HG02759 (cell line): ENCODE data around the gene FANK1.
"Not testable (repeated sequence)": the region's sequence is repeated elsewhere in the genome, so short reads cannot be mapped to it uniquely, and the experiment has no call there.

Source experiments
- ATAC-seq: cut with Tn5 transposase; IDR thresholded peaks from one replicate; pipeline ENCODE4 v1.9.1; 2021; ENCODE audit warnings: mild to moderate bottlenecking, moderate library complexity; ENCODE audit not compliant: unreplicated experiment

The FANK1 gene

GRCh38 chr10:126016882-126017281 lies 120.5 kb downstream of the FANK1 start:
- ATAC-seq = no peak

GRCh38 chr10:126017961-126018560 lies 121.7 kb downstream of the FANK1 start:
- no peak for ATAC-seq

- no peak for ATAC-seq
Observed at GRCh38 chr10:126021833-126022500, 125.6 kb downstream of the FANK1 start.

GRCh38 chr10:126022841-126023240 lies 126.5 kb downstream of the FANK1 start:
- ATAC-seq = no peak

- no peak for ATAC-seq
Observed at GRCh38 chr10:126027692-126028091, 131.3 kb downstream of the FANK1 start.

GRCh38 chr10:126029999-126030398 lies 133.6 kb downstream of the FANK1 start:
- no peak for ATAC-seq

GRCh38 chr10:126034586-126034985 lies 138.2 kb downstream of the FANK1 start:
- no peak for ATAC-seq

- no peak for ATAC-seq
Observed at GRCh38 chr10:126036515-126036914, 140.2 kb downstream of the FANK1 start.

- ATAC-seq = no peak
Observed at GRCh38 chr10:126037946-126038345, 141.6 kb downstream of the FANK1 start.

- no peak for ATAC-seq
Observed at GRCh38 chr10:126041117-126041516, 144.8 kb downstream of the FANK1 start.

GRCh38 chr10:126041804-126042231 lies 145.5 kb downstream of the FANK1 start:
- peak; percentile 99 for ATAC-seq

GRCh38 chr10:126042354-126042753 lies 146.0 kb downstream of the FANK1 start:
- ATAC-seq = no peak

GRCh38 chr10:126042906-126043305 lies 146.5 kb downstream of the FANK1 start:
- no peak for ATAC-seq

GRCh38 chr10:126043389-126043788 lies 147.0 kb downstream of the FANK1 start:
- no peak for ATAC-seq

GRCh38 chr10:126045861-126046260 lies 149.5 kb downstream of the FANK1 start:
- no peak for ATAC-seq

- no peak for ATAC-seq
Observed at GRCh38 chr10:126046831-126047230, 150.5 kb downstream of the FANK1 start.

GRCh38 chr10:126047749-126048148 lies 151.4 kb downstream of the FANK1 start:
- ATAC-seq = not testable (repeated sequence)

- ATAC-seq = no peak
Observed at GRCh38 chr10:126049759-126050700, 153.7 kb downstream of the FANK1 start.

GRCh38 chr10:126052171-126052570 lies 155.8 kb downstream of the FANK1 start:
- ATAC-seq = no peak

GRCh38 chr10:126054191-126054590 lies 157.8 kb downstream of the FANK1 start:
- ATAC-seq = no peak

GRCh38 chr10:126057494-126057893 lies 161.1 kb downstream of the FANK1 start:
- ATAC-seq = no peak

GRCh38 chr10:126058104-126058503 lies 161.7 kb downstream of the FANK1 start:
- no peak for ATAC-seq
